Stimulated activated CD4-positive, alpha-beta T cell treated with anti-CD3 and anti-CD28 coated beads, Interleukin-12 subunit alpha, Interleukin-12 subunit beta, amount 100 ng/mL, for 4 hours (primary cell): ENCODE measurements around the gene ADCY3.

ENCODE experiments used
- DNase-seq: peaks from one replicate; pipeline ENCODE4 v3.0.0-alpha.2; 2020

Gene ADCY3

DNA sequence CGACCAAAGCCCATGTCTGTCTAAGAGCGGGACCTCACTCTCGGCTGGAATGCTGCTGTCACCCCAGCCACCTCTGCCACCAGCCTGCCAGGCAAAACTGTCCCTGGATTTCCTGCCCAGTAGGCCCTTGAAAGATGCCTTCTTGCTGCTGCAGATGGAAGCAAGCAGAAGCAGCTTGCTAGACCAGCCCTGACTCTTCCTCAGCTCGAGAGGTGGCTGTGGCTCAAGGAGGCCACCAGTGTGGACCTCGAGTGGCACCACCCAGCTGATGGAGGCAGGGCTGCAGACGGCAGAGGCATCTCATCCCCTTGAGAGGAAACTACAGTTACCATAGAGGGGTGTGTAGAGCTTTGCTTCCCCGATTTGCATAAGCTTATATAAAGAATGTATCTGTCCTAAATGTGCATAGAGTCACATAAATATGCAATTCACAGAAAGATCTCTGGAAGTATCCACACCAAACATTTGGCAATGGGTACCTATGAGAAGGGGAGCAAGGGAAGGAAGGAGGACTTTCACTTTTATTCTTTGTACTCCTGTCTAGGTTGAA is 20.6 kb downstream of the ADCY3 start:
- DNase-seq = no peak

GRCh38 chr2:24898122-24899109 is 21.6 kb downstream of the ADCY3 start:
- DNase-seq = no peak

- no peak for DNase-seq
Measured at GRCh38 chr2:24894750-24895149, 25.3 kb downstream of the ADCY3 start.

GRCh38 chr2:24893934-24894333 is 26.1 kb downstream of the ADCY3 start:
- DNase-seq = no peak

DNA sequence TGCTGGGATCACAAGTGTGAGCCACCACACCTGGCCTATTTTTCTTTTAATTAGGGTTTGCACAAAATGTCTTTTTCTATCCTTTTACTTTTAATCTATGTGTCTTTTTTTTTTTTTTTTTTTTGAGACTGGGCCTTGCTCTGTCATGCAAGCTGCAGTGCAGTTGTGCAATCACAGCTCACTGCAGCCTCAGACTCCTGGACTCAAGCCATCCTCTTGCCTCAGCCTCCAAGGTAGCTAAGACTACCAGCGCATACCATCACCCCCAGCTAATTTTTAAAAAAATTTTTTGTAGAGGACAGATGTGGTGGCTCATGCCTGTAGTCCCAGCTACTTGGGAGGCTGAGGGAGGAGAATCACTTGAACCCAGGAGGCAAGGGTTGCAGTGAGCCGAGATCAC is 27.1 kb downstream of the ADCY3 start:
- DNase-seq = no peak

DNA sequence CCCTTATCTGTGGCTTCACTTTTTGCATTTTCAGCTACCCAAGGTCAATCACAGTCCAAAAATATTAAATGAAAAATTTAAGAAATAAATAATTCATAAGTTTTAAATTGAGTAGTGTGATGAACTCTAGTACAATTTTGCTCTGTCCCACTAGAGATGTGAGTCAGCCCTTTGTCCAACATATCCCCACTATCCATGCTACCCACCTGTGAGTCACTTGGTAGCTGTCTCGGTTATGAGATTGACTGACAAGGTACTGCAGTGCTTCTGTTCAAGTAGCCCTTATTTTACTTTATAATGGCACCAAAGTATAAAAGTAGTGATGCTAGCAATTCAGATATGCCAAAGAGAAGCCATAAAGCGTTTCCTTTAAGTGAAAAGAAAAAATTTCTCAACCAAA is 28.8 kb downstream of the ADCY3 start:
- no peak for DNase-seq

DNA sequence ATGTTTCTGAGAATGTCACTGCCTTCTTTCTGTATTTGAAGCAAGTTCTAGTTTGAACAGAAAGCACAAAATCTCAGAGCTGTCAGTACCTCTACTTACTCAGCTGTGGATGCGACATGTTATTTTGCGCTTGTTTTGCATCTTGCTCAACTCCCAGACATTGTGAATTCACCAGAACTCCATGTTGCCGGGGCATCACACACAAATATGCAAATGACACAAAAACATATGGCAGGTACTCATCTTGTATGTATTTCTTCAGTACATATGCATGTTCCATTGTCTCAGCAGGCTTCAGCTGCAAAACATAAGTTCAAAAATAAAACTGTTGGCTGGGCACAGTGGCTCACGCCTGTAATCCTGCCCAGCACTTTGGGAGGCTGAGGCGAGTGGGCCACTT is 30.8 kb downstream of the ADCY3 start:
- no peak for DNase-seq

GRCh38 chr2:24888177-24888576 is 31.9 kb downstream of the ADCY3 start:
- no peak for DNase-seq

- no peak for DNase-seq
Measured at GRCh38 chr2:24887307-24887874, 32.6 kb downstream of the ADCY3 start.

GRCh38 chr2:24886691-24887304 is 33.2 kb downstream of the ADCY3 start:
- DNase-seq = no peak

DNA sequence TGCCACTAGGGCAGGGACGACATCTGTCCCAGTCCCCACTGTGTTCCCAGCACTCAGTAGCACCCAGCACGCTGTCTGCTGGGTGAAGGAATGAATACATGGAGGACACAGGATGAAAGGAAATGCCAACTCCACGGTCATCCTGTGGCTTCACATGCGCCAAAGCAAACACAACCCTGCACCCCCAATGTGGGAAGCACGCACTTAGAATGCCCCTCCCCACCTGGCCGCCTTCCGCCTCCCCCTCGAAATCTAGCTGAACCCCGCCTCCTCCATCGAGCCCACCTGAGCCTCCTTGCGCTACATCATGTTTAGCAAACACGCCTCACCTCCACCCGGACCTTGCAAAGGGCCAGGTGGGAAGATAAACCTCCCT is 33.9 kb downstream of the ADCY3 start:
- no peak for DNase-seq

DNA sequence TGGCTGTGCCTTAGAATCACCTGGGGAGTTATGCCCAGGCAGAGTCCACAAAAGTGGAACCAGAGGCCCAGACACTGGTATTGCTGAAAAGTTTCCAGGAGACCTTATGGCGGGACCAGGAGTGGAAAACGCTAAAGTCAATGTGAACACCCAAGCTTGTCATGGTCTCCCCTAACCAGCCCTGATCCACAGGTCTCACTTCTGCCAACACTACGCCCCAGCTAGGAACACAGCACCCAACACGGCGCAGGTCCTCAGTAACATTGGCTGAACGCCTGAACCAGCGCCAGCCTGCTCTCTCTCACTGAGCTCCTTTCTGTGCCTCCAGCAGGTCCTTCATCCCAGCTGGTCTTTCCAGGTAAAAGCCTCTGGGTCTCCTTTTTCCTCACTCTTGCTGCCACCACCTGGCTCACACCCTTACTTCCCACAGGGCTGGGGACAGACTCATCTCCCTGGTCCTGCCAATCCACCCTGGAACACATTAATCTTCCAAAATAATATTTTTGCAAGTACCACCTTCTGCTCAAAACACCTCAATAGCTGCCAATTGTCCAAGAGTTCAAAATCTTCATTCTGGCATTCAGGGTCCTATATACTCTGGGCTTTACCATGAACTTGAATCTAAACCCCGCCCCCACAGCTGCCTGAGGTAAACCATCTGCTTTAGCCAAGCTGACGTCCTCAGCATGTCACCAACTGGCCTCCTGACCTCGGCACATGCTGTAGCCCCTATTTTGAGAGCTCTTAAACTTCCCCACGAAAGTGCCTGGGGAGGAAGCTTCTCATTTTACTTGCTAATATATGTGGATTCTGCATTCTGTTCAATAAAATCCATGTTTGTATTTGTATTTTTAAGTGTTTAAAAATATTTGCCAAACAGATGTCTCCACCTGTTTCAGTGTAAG is 34.6 kb downstream of the ADCY3 start:
- no peak for DNase-seq

DNA sequence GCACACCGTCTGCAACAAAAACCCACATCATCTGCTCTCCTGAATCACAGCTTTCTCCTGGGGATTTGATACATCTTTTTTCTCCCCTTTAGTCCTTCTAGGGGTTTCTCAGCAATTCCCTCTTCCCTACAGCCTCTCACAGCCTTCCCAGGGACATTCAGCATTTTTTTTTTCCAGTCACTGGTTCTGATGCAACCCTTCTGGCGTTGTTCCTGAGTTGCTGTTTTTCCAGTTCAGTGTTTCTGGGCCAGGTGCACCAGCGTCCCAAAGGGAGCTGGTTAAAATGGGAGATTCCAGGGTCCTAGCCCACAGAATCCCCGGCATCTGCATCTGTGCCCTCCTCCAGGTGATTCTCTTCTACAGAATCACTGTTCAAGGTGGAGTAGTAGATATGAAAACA is 36.1 kb downstream of the ADCY3 start:
- no peak for DNase-seq

DNA sequence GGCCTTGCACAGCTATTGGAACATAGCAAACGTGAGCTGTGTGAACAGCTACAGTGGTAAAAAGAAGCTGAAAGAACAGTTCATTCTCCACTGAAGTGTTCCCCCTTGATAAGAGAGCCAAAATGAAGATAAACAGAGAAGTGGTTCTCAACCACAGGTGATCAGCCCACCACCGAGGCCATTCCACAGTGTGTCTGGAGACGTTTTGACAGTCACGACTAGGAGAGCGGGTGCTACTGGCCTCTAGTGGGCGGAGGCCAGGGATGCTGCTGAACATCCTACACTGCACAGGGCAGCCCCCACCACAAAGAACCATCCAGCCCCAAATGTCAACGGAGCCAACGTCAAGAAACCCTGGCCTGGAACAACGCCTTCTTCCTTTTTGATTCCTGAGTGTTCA is 38.4 kb downstream of the ADCY3 start:
- no peak for DNase-seq

- DNase-seq = no peak
Measured at GRCh38 chr2:24881158-24881557, 38.9 kb downstream of the ADCY3 start.

- DNase-seq = no peak
Measured at GRCh38 chr2:24878341-24878740, 41.7 kb downstream of the ADCY3 start.

GRCh38 chr2:24877646-24878045 is 42.4 kb downstream of the ADCY3 start:
- DNase-seq = no peak

GRCh38 chr2:24877067-24877466 is 43.0 kb downstream of the ADCY3 start:
- DNase-seq = no peak

DNA sequence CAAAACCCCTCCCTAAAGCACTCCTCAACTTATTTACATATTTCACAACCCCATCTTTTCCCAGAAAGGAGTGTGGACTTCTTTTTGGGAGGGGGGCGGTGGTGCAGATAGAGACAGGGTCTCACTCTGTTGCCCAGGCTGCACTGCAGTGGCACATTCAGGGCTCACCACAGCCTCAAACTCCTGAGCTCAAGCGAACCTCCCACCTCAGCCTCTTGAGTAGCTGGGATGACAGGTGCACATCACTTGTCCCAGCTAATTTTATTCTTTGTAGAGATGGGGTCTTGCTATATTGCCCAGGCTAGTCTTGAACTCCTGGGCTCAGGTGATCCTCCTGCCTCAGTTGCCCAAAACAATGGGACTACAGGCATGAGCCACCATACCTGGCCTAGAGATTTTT is 44.1 kb downstream of the ADCY3 start:
- no peak for DNase-seq

DNA sequence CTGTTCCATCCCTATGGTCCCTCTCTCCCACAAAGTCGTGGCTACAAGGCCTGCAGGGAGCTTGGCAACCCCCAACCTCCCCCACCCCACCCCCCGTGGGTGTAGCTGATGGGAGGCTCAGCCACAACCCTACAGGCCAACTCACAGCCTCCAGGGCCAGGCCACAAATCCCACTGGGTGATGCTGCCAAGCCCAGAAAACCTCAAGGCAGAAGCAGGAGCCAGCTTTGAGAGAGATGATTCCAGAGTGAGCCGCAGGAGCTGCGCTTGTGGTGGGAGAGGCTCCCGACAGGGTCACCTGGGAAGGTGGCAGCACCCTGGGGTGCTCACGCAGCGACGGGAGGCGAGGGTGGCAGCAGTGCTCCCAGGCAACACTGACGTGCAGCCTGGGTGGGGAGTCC is 44.8 kb downstream of the ADCY3 start:
- DNase-seq = no peak

- no peak for DNase-seq
Measured at GRCh38 chr2:24874035-24874434, 46.0 kb downstream of the ADCY3 start.

- no peak for DNase-seq
Measured at GRCh38 chr2:24873619-24874018, 46.4 kb downstream of the ADCY3 start.
